ENCODE data around the gene KCNK15. TPM values are rescaled to one million over a fixed set of nuclear protein-coding genes. Genes with fewer than 3 reads are reported as not detected.

Gene KCNK15
- total and polyA plus RNA-seq, 9 of the 15 experiments (the other 6 are each of a cell fraction or from before 2014, with no cell fraction given): 0.03 to 0.30 (median 0.17) TPM; not detected in 5

DNA sequence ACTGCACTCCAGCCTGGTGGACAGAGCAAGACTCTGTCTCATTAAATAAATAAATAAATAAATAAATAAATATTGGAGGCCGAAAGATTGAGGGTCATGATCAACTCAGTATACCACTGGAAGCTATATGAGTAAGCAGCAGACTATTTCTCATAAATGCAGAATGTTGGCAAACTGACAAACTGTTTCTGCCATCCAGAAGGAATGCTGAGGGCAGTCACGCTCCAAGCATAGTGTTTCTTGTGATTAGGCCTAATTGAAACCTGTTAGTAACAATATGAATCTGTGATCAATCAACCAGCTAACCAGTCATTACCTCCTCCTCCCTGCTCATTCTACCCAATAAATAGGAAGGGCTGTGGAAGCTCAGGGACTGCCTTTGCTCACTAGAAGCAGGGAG, 15.2 kb upstream of the KCNK15 start (continued):
- TF ChIP-seq ZNF740 (CRISPR knock-in tag; IDR thresholded peaks at IDR 0.05) (no peak), ZNF740 (tag; IDR thresholded peaks at IDR 0.05) (no peak), MGA (IDR thresholded peaks at IDR 0.05) (no peak), ZNF717 (CRISPR knock-in tag; IDR thresholded peaks at IDR 0.05) (no peak), HDAC3 (IDR thresholded peaks at IDR 0.05; ENCODE audit: borderline replicate concordance, partially characterized antibody) (no peak)
